Measurements from ENCODE around the gene GTF2I.
"Not testable (repeated sequence)": the region's sequence is repeated elsewhere in the genome, so short reads cannot be mapped to it uniquely, and the experiment has no call there.

DNA sequence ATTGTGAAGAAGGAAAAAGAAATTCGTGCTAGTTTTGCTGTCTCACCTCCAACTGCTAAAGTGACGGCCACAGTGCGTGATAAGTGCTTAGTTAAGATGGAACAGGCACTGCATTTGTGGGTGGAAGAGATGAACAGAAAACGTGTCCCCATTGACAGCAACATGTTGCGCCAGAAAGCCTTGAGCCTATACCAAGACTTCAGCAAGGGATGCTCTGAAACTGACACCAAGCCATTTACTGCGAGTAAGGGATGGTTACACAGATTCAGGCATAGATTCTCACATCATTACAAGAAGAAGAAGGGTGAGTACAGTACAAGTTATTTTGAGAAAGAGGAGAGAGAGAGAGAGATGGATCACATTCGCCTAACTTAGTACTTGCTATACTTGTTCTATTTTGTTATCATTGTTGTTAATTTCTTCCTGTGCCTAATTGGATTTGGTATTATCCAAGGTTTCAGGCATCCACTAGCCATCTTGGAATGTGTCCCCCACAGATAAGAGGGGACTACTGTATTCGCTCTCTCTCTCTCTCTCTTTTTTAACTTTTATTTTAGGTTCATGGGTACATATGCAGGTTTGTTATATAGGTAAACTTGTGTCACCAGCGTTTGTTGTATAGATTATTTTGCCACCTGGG is 6.9 kb upstream of the GTF2I start:
- TF ChIP-seq, protein P1, sequence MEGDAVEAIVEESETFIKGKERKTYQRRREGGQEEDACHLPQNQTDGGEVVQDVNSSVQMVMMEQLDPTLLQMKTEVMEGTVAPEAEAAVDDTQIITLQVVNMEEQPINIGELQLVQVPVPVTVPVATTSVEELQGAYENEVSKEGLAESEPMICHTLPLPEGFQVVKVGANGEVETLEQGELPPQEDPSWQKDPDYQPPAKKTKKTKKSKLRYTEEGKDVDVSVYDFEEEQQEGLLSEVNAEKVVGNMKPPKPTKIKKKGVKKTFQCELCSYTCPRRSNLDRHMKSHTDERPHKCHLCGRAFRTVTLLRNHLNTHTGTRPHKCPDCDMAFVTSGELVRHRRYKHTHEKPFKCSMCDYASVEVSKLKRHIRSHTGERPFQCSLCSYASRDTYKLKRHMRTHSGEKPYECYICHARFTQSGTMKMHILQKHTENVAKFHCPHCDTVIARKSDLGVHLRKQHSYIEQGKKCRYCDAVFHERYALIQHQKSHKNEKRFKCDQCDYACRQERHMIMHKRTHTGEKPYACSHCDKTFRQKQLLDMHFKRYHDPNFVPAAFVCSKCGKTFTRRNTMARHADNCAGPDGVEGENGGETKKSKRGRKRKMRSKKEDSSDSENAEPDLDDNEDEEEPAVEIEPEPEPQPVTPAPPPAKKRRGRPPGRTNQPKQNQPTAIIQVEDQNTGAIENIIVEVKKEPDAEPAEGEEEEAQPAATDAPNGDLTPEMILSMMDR (conservative IDR thresholded peaks at IDR 0.05; ENCODE audit: low read depth, low read length) = not testable (repeated sequence)
- not testable (repeated sequence) for TF ChIP-seq EZH2 (IDR thresholded peaks at IDR 0.05; ENCODE audit: low read length, unreplicated experiment); EZH2phosphoT487 (IDR thresholded peaks at IDR 0.05; ENCODE audit: borderline replicate concordance, low read length)

Measured in PC-3 (cell line).